ENCODE results near the gene NT5C3A.

NT5C3A gene

GRCh38 chr7:33087858-33088257 lies 25.3 kb upstream of the NT5C3A start:
- Mint-ChIP-seq H3K4me1 (no peaks in the 10 kb centered on the region), H3K27me3 (no peaks in the 10 kb centered on the region), H3K36me3 (no peaks in the 10 kb centered on the region)

GRCh38 chr7:33087356-33087755 lies 24.8 kb upstream of the NT5C3A start:
- Mint-ChIP-seq H3K4me1 (no peaks in the 10 kb centered on the region), H3K27me3 (no peaks in the 10 kb centered on the region), H3K27ac (no peak overlapping the region), H3K36me3 (no peaks in the 10 kb centered on the region), H3K9me3 (no peaks in the 10 kb centered on the region), H3K4me3 (no peak overlapping the region)

More at GRCh38 chr7:33087858-33088257, 25.3 kb upstream of the NT5C3A start:
- no peak overlapping the region for H3K27ac Mint-ChIP-seq
- H3K9me3 Mint-ChIP-seq = no peaks in the 10 kb centered on the region
- no peak overlapping the region for H3K4me3 Mint-ChIP-seq

- H3K36me3 Mint-ChIP-seq = no peaks in the 10 kb centered on the region
- no peak overlapping the region for H3K4me3 Mint-ChIP-seq
- peak overlapping the region; percentile 26 for H3K27ac Mint-ChIP-seq
- H3K4me1 Mint-ChIP-seq = peaks cover 9% of the 10 kb centered on the region
- no peaks in the 10 kb centered on the region for H3K9me3 Mint-ChIP-seq
- H3K27me3 Mint-ChIP-seq = no peaks in the 10 kb centered on the region
Observed at GRCh38 chr7:33079763-33080690, 17.5 kb upstream of the NT5C3A start.

- no peaks in the 10 kb centered on the region for H3K36me3 Mint-ChIP-seq
Observed at GRCh38 chr7:33079096-33079495, 16.5 kb upstream of the NT5C3A start.

GRCh38 chr7:33076737-33077136 lies 14.2 kb upstream of the NT5C3A start:
- no peaks in the 10 kb centered on the region for H3K36me3 Mint-ChIP-seq
- peaks cover 4% of the 10 kb centered on the region for H3K27me3 Mint-ChIP-seq
- peaks cover 9% of the 10 kb centered on the region for H3K4me1 Mint-ChIP-seq
- no peaks in the 10 kb centered on the region for H3K9me3 Mint-ChIP-seq
- no peak overlapping the region for H3K27ac Mint-ChIP-seq
- no peak overlapping the region for H3K4me3 Mint-ChIP-seq

More at GRCh38 chr7:33079096-33079495, 16.5 kb upstream of the NT5C3A start:
- Mint-ChIP-seq H3K4me1 (peaks cover 9% of the 10 kb centered on the region), H3K27me3 (no peaks in the 10 kb centered on the region), H3K9me3 (no peaks in the 10 kb centered on the region), H3K4me3 (no peak overlapping the region), H3K27ac (peak overlapping the region; percentile 12)

- Mint-ChIP-seq H3K36me3 (no peaks in the 10 kb centered on the region), H3K27ac (no peak overlapping the region), H3K4me3 (no peak overlapping the region), H3K27me3 (peaks cover 4% of the 10 kb centered on the region), H3K9me3 (no peaks in the 10 kb centered on the region), H3K4me1 (peaks cover 9% of the 10 kb centered on the region)
Observed at GRCh38 chr7:33075818-33076518, 13.4 kb upstream of the NT5C3A start.

- Mint-ChIP-seq H3K27me3 (peaks cover 4% of the 10 kb centered on the region), H3K36me3 (no peaks in the 10 kb centered on the region), H3K27ac (no peak overlapping the region), H3K4me1 (peaks cover 9% of the 10 kb centered on the region), H3K4me3 (no peak overlapping the region), H3K9me3 (no peaks in the 10 kb centered on the region)
Observed at GRCh38 chr7:33073243-33073642, 10.7 kb upstream of the NT5C3A start.

- H3K27ac Mint-ChIP-seq = no peak overlapping the region
- H3K9me3 Mint-ChIP-seq = no peaks in the 10 kb centered on the region
- no peaks in the 10 kb centered on the region for H3K36me3 Mint-ChIP-seq
- H3K27me3 Mint-ChIP-seq = peaks cover 4% of the 10 kb centered on the region
- no peak overlapping the region for H3K4me3 Mint-ChIP-seq
- H3K4me1 Mint-ChIP-seq = peaks cover 6% of the 10 kb centered on the region
Observed at GRCh38 chr7:33072471-33072870, 9.9 kb upstream of the NT5C3A start.

GRCh38 chr7:33070831-33071230 lies 8.3 kb upstream of the NT5C3A start:
- no peak overlapping the region for H3K27ac Mint-ChIP-seq
- H3K9me3 Mint-ChIP-seq = no peaks in the 10 kb centered on the region
- H3K4me3 Mint-ChIP-seq = no peak overlapping the region
- no peaks in the 10 kb centered on the region for H3K4me1 Mint-ChIP-seq
- H3K27me3 Mint-ChIP-seq = peaks cover 4% of the 10 kb centered on the region
- H3K36me3 Mint-ChIP-seq = peaks cover 4% of the 10 kb centered on the region

- Mint-ChIP-seq H3K9me3 (no peaks in the 10 kb centered on the region), H3K27ac (no peak overlapping the region), H3K4me1 (no peaks in the 10 kb centered on the region), H3K4me3 (no peak overlapping the region), H3K27me3 (peaks cover 4% of the 10 kb centered on the region), H3K36me3 (peaks cover 5% of the 10 kb centered on the region)
Observed at GRCh38 chr7:33070277-33070676, 7.7 kb upstream of the NT5C3A start.

GRCh38 chr7:33067921-33068320 lies 5.3 kb upstream of the NT5C3A start:
- no peak overlapping the region for H3K27ac Mint-ChIP-seq
- H3K4me3 Mint-ChIP-seq = no peak overlapping the region
- H3K4me1 Mint-ChIP-seq = peaks cover 9% of the 10 kb centered on the region
- peaks cover 2% of the 10 kb centered on the region for H3K27me3 Mint-ChIP-seq
- H3K9me3 Mint-ChIP-seq = peaks cover 6% of the 10 kb centered on the region
- peaks cover 5% of the 10 kb centered on the region for H3K36me3 Mint-ChIP-seq

- Mint-ChIP-seq H3K4me3 (no peak overlapping the region), H3K36me3 (peaks cover 5% of the 10 kb centered on the region), H3K9me3 (peaks cover 6% of the 10 kb centered on the region), H3K27me3 (no peaks in the 10 kb centered on the region), H3K4me1 (peaks cover 9% of the 10 kb centered on the region), H3K27ac (no peak overlapping the region)
Observed at GRCh38 chr7:33066771-33067170, 4.2 kb upstream of the NT5C3A start.

- Mint-ChIP-seq H3K27me3 (no peaks in the 10 kb centered on the region), H3K4me3 (no peak overlapping the region), H3K36me3 (peaks cover 5% of the 10 kb centered on the region), H3K27ac (no peak overlapping the region), H3K4me1 (peaks cover 10% of the 10 kb centered on the region), H3K9me3 (peaks cover 6% of the 10 kb centered on the region)
Observed at GRCh38 chr7:33065981-33066380, 3.4 kb upstream of the NT5C3A start.

GRCh38 chr7:33062782-33063443 lies 337 bp upstream of the NT5C3A start:
- Mint-ChIP-seq H3K27me3 (no peaks in the 10 kb centered on the region), H3K4me1 (peaks cover 37% of the 10 kb centered on the region), H3K4me3 (peak overlapping the region; percentile 96), H3K9me3 (peaks cover 6% of the 10 kb centered on the region), H3K27ac (peak overlapping the region; percentile 97), H3K36me3 (peaks cover 7% of the 10 kb centered on the region)

GRCh38 chr7:33061282-33061937 lies 1.2 kb downstream of the NT5C3A start:
- peak overlapping the region; percentile 92 for H3K27ac Mint-ChIP-seq
- peaks cover 6% of the 10 kb centered on the region for H3K9me3 Mint-ChIP-seq
- H3K4me1 Mint-ChIP-seq = peaks cover 52% of the 10 kb centered on the region
- peak overlapping the region; percentile 96 for H3K4me3 Mint-ChIP-seq
- peaks cover 5% of the 10 kb centered on the region for H3K36me3 Mint-ChIP-seq
- no peaks in the 10 kb centered on the region for H3K27me3 Mint-ChIP-seq
